Astrocyte (in vitro differentiated cells and primary cell): Measurements from ENCODE around the gene GDF15. TPM values are rescaled to one million over a fixed set of nuclear protein-coding genes. Genes with fewer than 3 reads are reported as not detected.
A peak's percentile ranks its signal among the peaks of the same experiment; 100 is the strongest.

Source experiments
- DNase-seq: peaks from one replicate; pipeline ENCODE4 v3.0.0-alpha.2; 2010; ENCODE audit warnings: low read depth
- FAIRE-seq: peaks from 2 replicates; lab custom pipeline; 2011; peaks lifted over from hg19 to GRCh38; lab: Jason Lieb, UNC
- H2AFZ ChIP-seq: 2 replicates; pipeline ENCODE4 v1.6.0; 2012; ENCODE audit warnings: low read depth, low read length, inconsistent platforms
- H3K27ac ChIP-seq: 2 replicates; pipeline ENCODE4 v1.5.1; 2011; ENCODE audit warnings: low read depth, low read length, inconsistent platforms
- H3K27me3 ChIP-seq: 2 replicates; pipeline ENCODE4 v1.6.0; 2011; ENCODE audit warnings: low read length, inconsistent platforms; ENCODE audit not compliant: insufficient read depth
- H3K36me3 ChIP-seq: 2 replicates; pipeline ENCODE4 v1.5.1; 2011; ENCODE audit warnings: low read length, inconsistent platforms; ENCODE audit not compliant: insufficient read depth
- H3K4me1 ChIP-seq: 2 replicates; pipeline ENCODE4 v1.5.1; 2011; ENCODE audit warnings: low read length, inconsistent platforms; ENCODE audit not compliant: insufficient read depth
- H3K4me2 ChIP-seq: 2 replicates; pipeline ENCODE4 v1.6.0; 2012; ENCODE audit warnings: low read length, inconsistent platforms
- H3K4me3 ChIP-seq: 2 replicates; pipeline ENCODE4 v1.5.1; 2011; ENCODE audit warnings: low read depth, mild to moderate bottlenecking, low read length, inconsistent platforms; ENCODE audit not compliant: insufficient read depth
- H3K79me2 ChIP-seq: 2 replicates; pipeline ENCODE4 v1.6.0; 2012; ENCODE audit warnings: mild to moderate bottlenecking, low read length, inconsistent platforms; ENCODE audit not compliant: insufficient read depth
- H3K9ac ChIP-seq: 2 replicates; pipeline ENCODE4 v1.6.0; 2012; ENCODE audit warnings: mild to moderate bottlenecking, low read length, inconsistent platforms
- H3K9me3 ChIP-seq: 2 replicates; pipeline ENCODE4 v1.5.1; 2012; ENCODE audit warnings: low read depth, mild to moderate bottlenecking, low read length, inconsistent platforms; ENCODE audit not compliant: insufficient read depth
- H4K20me1 ChIP-seq: 2 replicates; pipeline ENCODE4 v1.6.0; 2012; ENCODE audit warnings: low read length, inconsistent platforms; ENCODE audit not compliant: insufficient read depth
- H3K27ac Mint-ChIP-seq: one replicate; pipeline ENCODE4 v1.8.0; 2021; ENCODE audit warnings: mild to moderate bottlenecking, mixed read lengths; ENCODE audit not compliant: unreplicated experiment
- H3K27me3 Mint-ChIP-seq: one replicate; pipeline ENCODE4 v1.8.0; 2021; ENCODE audit warnings: low read depth, mixed read lengths; ENCODE audit not compliant: unreplicated experiment
- H3K36me3 Mint-ChIP-seq: one replicate; pipeline ENCODE4 v1.8.0; 2021; ENCODE audit warnings: low read depth, mixed read lengths; ENCODE audit not compliant: unreplicated experiment
- H3K4me1 Mint-ChIP-seq: one replicate; pipeline ENCODE4 v1.8.0; 2021; ENCODE audit warnings: low read depth, mixed read lengths; ENCODE audit not compliant: unreplicated experiment
- H3K4me3 Mint-ChIP-seq: one replicate; pipeline ENCODE4 v1.8.0; 2021; ENCODE audit warnings: mild to moderate bottlenecking, moderate library complexity, mixed read lengths; ENCODE audit not compliant: unreplicated experiment
- H3K9me3 Mint-ChIP-seq: one replicate; pipeline ENCODE4 v1.8.0; 2021; ENCODE audit warnings: mild to moderate bottlenecking, mixed read lengths; ENCODE audit not compliant: unreplicated experiment
- EZH2 ChIP-seq: IDR thresholded peaks from 2 replicates; pipeline ENCODE4 v1.6.1; 2012; ENCODE audit warnings: mild to moderate bottlenecking, low read length, inconsistent platforms; ENCODE audit not compliant: insufficient read depth
- total RNA-seq: library from RNA; stranded (reverse); gene quantifications from 2 replicates; pipeline ENCODE4 v1.2.1, GENCODE V29; 2021
- TF ChIP-seq, protein P1 (sequence below): IDR thresholded peaks from 2 replicates; pipeline ENCODE4 v1.5.1; 2011; ENCODE audit warnings: low read depth, mild to moderate bottlenecking, inconsistent platforms, low read length, moderate library complexity; ENCODE audit not compliant: insufficient read depth

GDF15 gene
- total RNA-seq, 1 donor from 2014 or later: 23.2 TPM

DNA sequence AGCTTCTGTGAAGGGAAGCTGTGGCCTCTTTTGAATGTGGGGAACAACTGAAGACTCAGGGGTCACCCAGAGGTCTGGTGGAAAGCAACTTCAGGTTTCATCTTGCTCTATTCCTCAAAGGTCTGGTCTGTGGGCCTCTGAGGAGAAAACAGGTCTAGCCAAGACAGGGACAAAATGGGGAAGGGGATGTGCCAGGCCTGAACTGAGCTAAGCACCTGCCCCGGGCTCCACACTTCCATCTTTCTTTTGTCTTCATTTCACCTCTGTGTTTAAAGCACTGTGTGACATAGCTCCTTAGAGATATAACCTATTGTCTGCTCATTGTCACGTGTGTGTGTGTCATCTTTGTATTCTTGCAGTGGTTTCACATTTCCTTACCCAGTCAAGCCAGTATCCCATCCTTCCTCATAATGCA is 19.9 kb upstream of the GDF15 start:
- Histone ChIP-seq H3K36me3 (peaks cover 4% of the 10 kb centered on the region), H3K79me2 (no peaks in the 10 kb centered on the region), H3K27ac (peak overlapping the region; percentile 99), H3K4me3 (no peak overlapping the region), H3K4me1 (peaks cover 23% of the 10 kb centered on the region), H3K27me3 (no peaks in the 10 kb centered on the region), H3K9me3 (no peaks in the 10 kb centered on the region), H3K9ac (peak overlapping the region; percentile 55), H2AFZ (no peak overlapping the region), H3K4me2 (no peak overlapping the region), H4K20me1 (no peaks in the 10 kb centered on the region)
- peaks cover 10% of the 10 kb centered on the region for H3K36me3 Mint-ChIP-seq
- H3K4me1 Mint-ChIP-seq: peaks cover 11% of the 10 kb centered on the region
- peak overlapping the region; percentile 98 for H3K27ac Mint-ChIP-seq
- H3K9me3 Mint-ChIP-seq: peaks cover 3% of the 10 kb centered on the region
- H3K27me3 Mint-ChIP-seq: no peaks in the 10 kb centered on the region
- DNase-seq (peak; percentile 41), FAIRE-seq (no peak)
- TF ChIP-seq EZH2: no peak
- TF ChIP-seq, protein P1, sequence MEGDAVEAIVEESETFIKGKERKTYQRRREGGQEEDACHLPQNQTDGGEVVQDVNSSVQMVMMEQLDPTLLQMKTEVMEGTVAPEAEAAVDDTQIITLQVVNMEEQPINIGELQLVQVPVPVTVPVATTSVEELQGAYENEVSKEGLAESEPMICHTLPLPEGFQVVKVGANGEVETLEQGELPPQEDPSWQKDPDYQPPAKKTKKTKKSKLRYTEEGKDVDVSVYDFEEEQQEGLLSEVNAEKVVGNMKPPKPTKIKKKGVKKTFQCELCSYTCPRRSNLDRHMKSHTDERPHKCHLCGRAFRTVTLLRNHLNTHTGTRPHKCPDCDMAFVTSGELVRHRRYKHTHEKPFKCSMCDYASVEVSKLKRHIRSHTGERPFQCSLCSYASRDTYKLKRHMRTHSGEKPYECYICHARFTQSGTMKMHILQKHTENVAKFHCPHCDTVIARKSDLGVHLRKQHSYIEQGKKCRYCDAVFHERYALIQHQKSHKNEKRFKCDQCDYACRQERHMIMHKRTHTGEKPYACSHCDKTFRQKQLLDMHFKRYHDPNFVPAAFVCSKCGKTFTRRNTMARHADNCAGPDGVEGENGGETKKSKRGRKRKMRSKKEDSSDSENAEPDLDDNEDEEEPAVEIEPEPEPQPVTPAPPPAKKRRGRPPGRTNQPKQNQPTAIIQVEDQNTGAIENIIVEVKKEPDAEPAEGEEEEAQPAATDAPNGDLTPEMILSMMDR: no peak
- no peak overlapping the region for H3K4me3 Mint-ChIP-seq

- Mint-ChIP-seq H3K36me3 (peaks cover 7% of the 10 kb centered on the region), H3K27ac (peak overlapping the region; percentile 92), H3K4me1 (peaks cover 14% of the 10 kb centered on the region), H3K9me3 (no peaks in the 10 kb centered on the region), H3K4me3 (no peak overlapping the region), H3K27me3 (no peaks in the 10 kb centered on the region)
- H3K9me3 ChIP-seq: no peaks in the 10 kb centered on the region
- H3K4me1 ChIP-seq: peaks cover 26% of the 10 kb centered on the region
- no peak overlapping the region for H2AFZ ChIP-seq
- no peaks in the 10 kb centered on the region for H4K20me1 ChIP-seq
- FAIRE-seq: no peak
- no peak overlapping the region for H3K27ac ChIP-seq
- no peak overlapping the region for H3K4me3 ChIP-seq
- H3K27me3 ChIP-seq: no peaks in the 10 kb centered on the region
- TF ChIP-seq, protein P1: no peak
- H3K9ac ChIP-seq: no peak overlapping the region
- H3K4me2 ChIP-seq: no peak overlapping the region
- H3K36me3 ChIP-seq: peaks cover under 1% of the 10 kb centered on the region
- no peaks in the 10 kb centered on the region for H3K79me2 ChIP-seq
- DNase-seq: no peak
Observed at GRCh38 chr19:18368504-18369222, 17.3 kb upstream of the GDF15 start.

GRCh38 chr19:18373407-18373891 is 12.5 kb upstream of the GDF15 start:
- no peaks in the 10 kb centered on the region for H4K20me1 ChIP-seq
- no peaks in the 10 kb centered on the region for H3K9me3 Mint-ChIP-seq
- H3K9me3 ChIP-seq: no peaks in the 10 kb centered on the region
- H3K27me3 Mint-ChIP-seq: no peaks in the 10 kb centered on the region
- H3K36me3 Mint-ChIP-seq: no peaks in the 10 kb centered on the region
- H3K4me1 ChIP-seq: peaks cover 19% of the 10 kb centered on the region
- peak overlapping the region; percentile 68 for H3K4me3 Mint-ChIP-seq
- H3K4me1 Mint-ChIP-seq: peaks cover 19% of the 10 kb centered on the region
- DNase-seq (no peak), FAIRE-seq (no peak)
- no peak overlapping the region for H3K4me3 ChIP-seq
- no peaks in the 10 kb centered on the region for H3K36me3 ChIP-seq
- H3K27me3 ChIP-seq: no peaks in the 10 kb centered on the region
- no peaks in the 10 kb centered on the region for H3K79me2 ChIP-seq
- H3K27ac ChIP-seq: peak overlapping the region; percentile 92
- H2AFZ ChIP-seq: peak overlapping the region; percentile 29
- peak overlapping the region; percentile 96 for H3K27ac Mint-ChIP-seq
- peak overlapping the region; percentile 49 for H3K4me2 ChIP-seq
- H3K9ac ChIP-seq: peak overlapping the region; percentile 72
- TF ChIP-seq, protein P1: no peak
- TF ChIP-seq EZH2: no peak
